Thyroid gland (tissue), 4 donors: Measurements from ENCODE around the gene TRIM58.

Source experiments
- CTCF ChIP-seq, 6 experiments: fragments of 200-600 bp in 3 of 6; fragments of 450-650 bp in 3 of 6; sonication (generic) in 3 of 6; IDR thresholded peaks; one replicate each; pipeline ENCODE4 v1.5.1; 2016 to 2019; ENCODE audit warnings: antibody characterized with exemption in 6 of 6, mild to moderate bottlenecking in 2 of 6, inconsistent platforms in 1 of 6, moderate library complexity in 1 of 6
- POLR2A ChIP-seq, 2 donors: fragments of 450-650 bp; IDR thresholded peaks; one replicate each; pipeline ENCODE4 v1.6.1; 2017; ENCODE audit warnings: antibody characterized with exemption in 2 of 2, mild to moderate bottlenecking in 2 of 2, moderate library complexity in 1 of 2

DNA sequence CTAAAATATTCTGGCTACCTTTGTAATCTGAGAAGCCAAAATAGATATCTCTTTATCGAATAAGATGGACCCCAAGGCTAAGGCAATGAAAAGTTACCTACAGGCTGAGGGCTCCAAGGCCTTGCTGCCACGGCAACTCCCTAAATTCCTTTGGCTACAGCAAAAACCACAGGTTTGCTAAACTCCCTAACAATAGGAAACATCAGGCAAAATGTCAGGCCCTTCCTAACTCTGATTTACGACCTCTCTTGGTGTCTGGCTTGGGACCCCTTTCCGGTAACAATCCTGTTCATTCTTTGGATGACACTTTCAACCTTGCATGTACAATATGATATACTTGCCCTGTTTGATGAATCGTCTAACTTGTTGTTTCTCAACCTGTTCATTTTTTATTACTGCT, 51.8 kb downstream of the TRIM58 start:
- TF ChIP-seq POLR2A (IDR thresholded peaks at IDR 0.05) = no peak
- TF ChIP-seq CTCF (IDR thresholded peaks at IDR 0.05) = no peak
